Renal pelvis (tissue), 4 donors: ENCODE data around the gene TMEM51. TPM values are rescaled to one million over a fixed set of nuclear protein-coding genes. Genes with fewer than 3 reads are reported as not detected.

Experiments
- DNase-seq: peaks from one replicate; pipeline ENCODE4 v3.0.0-alpha.2; 2013
- polyA plus RNA-seq, 3 donors: library from polyadenylated mRNA; unstranded; fragments of 120-200 nt; gene quantifications; one replicate each; pipeline ENCODE4 v1.2.1, GENCODE V29; 2013; ENCODE audit not compliant: insufficient read length in 3 of 3

Gene TMEM51
- polyA plus RNA-seq, 3 donors, result 19.0 to 21.5 (median 20.0) TPM

- DNase-seq, result no peak
Observed at GRCh38 chr1:15243275-15244043, 89.9 kb downstream of the TMEM51 start.

- DNase-seq, result no peak
Observed at GRCh38 chr1:15244813-15245212, 91.3 kb downstream of the TMEM51 start.

GRCh38 chr1:15245593-15246360 lies 92.2 kb downstream of the TMEM51 start:
- DNase-seq, result peak; percentile 47

- DNase-seq, result peak; percentile 69
Observed at GRCh38 chr1:15246960-15247614, 93.5 kb downstream of the TMEM51 start, which contains the start of gene FHAD1. FHAD1 (plus strand) TSS chr1:15247223; CDS start chr1:15251785, 4,562 bp downstream.

GRCh38 chr1:15248216-15248615 lies 94.7 kb downstream of the TMEM51 start:
- no peak for DNase-seq

GRCh38 chr1:15249081-15249480 lies 95.5 kb downstream of the TMEM51 start:
- DNase-seq, result no peak

GRCh38 chr1:15251857-15252835 lies 98.6 kb downstream of the TMEM51 start:
- no peak for DNase-seq

- no peak for DNase-seq
Observed at GRCh38 chr1:15254559-15254958, 101.0 kb downstream of the TMEM51 start.

- no peak for DNase-seq
Observed at GRCh38 chr1:15255582-15256149, 102.1 kb downstream of the TMEM51 start.

GRCh38 chr1:15256584-15256983 lies 103.0 kb downstream of the TMEM51 start:
- no peak for DNase-seq

- no peak for DNase-seq
Observed at GRCh38 chr1:15257309-15257708, 103.8 kb downstream of the TMEM51 start.

GRCh38 chr1:15258833-15259621 lies 105.5 kb downstream of the TMEM51 start:
- no peak for DNase-seq

GRCh38 chr1:15259622-15260007 lies 106.1 kb downstream of the TMEM51 start:
- no peak for DNase-seq

- DNase-seq, result no peak
Observed at GRCh38 chr1:15260418-15261154, 107.0 kb downstream of the TMEM51 start.

GRCh38 chr1:15261155-15262002 lies 107.8 kb downstream of the TMEM51 start:
- no peak for DNase-seq

- DNase-seq, result no peak
Observed at GRCh38 chr1:15262003-15262377, 108.4 kb downstream of the TMEM51 start.

GRCh38 chr1:15262706-15263105 lies 109.2 kb downstream of the TMEM51 start:
- DNase-seq, result no peak

GRCh38 chr1:15264769-15265168 lies 111.2 kb downstream of the TMEM51 start:
- DNase-seq, result no peak
